ENCODE results near the gene ABHD4.
A peak's percentile ranks its signal among the peaks of the same experiment; 100 is the strongest.

The ABHD4 gene

DNA sequence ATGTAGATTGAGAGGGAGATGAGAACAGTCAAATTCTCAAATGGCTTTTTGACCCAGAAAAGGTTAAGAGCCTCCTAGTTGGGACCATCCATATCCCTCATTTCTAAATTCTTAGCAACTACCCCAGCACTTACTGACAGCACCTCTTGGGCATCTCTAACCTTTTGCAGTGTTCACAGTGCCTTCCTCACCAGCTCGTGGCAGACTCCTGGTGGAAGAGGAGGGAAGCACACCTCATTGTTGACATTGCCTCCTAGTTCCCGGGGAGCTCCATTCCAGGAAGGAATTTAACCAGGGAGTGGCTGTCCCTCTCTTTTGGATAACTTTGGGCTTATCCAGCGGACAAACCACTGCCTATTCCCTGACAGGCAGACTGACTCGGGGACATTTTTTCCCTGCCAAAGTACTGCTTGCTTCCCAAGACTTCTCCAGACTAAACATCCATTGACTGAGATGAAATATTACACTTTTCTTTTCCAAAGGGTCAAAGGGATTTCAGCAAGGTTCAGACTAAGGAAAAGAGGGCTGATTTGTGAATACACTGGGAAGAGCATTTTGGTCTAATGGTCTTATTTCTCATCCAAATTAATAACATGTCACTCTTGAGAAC, 55.0 kb downstream of the ABHD4 start:
- FAIRE-seq, result no peak
- no peak for DNase-seq (ENCODE audit: insufficient read length, low spot score)
- TF ChIP-seq, protein P1, sequence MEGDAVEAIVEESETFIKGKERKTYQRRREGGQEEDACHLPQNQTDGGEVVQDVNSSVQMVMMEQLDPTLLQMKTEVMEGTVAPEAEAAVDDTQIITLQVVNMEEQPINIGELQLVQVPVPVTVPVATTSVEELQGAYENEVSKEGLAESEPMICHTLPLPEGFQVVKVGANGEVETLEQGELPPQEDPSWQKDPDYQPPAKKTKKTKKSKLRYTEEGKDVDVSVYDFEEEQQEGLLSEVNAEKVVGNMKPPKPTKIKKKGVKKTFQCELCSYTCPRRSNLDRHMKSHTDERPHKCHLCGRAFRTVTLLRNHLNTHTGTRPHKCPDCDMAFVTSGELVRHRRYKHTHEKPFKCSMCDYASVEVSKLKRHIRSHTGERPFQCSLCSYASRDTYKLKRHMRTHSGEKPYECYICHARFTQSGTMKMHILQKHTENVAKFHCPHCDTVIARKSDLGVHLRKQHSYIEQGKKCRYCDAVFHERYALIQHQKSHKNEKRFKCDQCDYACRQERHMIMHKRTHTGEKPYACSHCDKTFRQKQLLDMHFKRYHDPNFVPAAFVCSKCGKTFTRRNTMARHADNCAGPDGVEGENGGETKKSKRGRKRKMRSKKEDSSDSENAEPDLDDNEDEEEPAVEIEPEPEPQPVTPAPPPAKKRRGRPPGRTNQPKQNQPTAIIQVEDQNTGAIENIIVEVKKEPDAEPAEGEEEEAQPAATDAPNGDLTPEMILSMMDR (IDR thresholded peaks at IDR 0.05; ENCODE audit: insufficient read depth, missing control alignments), result peak; percentile 87

GRCh38 chr14:22656226-22656625, 58.1 kb downstream of the ABHD4 start:
- FAIRE-seq (no peak), DNase-seq (ENCODE audit: insufficient read length, low spot score) (no peak)
- TF ChIP-seq, protein P1 (IDR thresholded peaks at IDR 0.05; ENCODE audit: insufficient read depth, missing control alignments), result no peak

GRCh38 chr14:22656945-22657731, 59.0 kb downstream of the ABHD4 start:
- DNase-seq (ENCODE audit: insufficient read length, low spot score), result no peak
- FAIRE-seq, result no peak
- TF ChIP-seq, protein P1 (IDR thresholded peaks at IDR 0.05; ENCODE audit: insufficient read depth, missing control alignments), result no peak

- TF ChIP-seq, protein P1 (IDR thresholded peaks at IDR 0.05; ENCODE audit: insufficient read depth, missing control alignments), result peak; percentile 46
- no peak for DNase-seq (ENCODE audit: insufficient read length, low spot score)
These were observed 59.8 kb downstream of the ABHD4 start for GRCh38 chr14:22657861-22658260.

GRCh38 chr14:22658946-22659345, 60.8 kb downstream of the ABHD4 start:
- FAIRE-seq (no peak), DNase-seq (ENCODE audit: insufficient read length, low spot score) (no peak)
- TF ChIP-seq, protein P1 (IDR thresholded peaks at IDR 0.05; ENCODE audit: insufficient read depth, missing control alignments), result no peak

More at GRCh38 chr14:22657861-22658260, 59.8 kb downstream of the ABHD4 start:
- FAIRE-seq, result no peak

DNA sequence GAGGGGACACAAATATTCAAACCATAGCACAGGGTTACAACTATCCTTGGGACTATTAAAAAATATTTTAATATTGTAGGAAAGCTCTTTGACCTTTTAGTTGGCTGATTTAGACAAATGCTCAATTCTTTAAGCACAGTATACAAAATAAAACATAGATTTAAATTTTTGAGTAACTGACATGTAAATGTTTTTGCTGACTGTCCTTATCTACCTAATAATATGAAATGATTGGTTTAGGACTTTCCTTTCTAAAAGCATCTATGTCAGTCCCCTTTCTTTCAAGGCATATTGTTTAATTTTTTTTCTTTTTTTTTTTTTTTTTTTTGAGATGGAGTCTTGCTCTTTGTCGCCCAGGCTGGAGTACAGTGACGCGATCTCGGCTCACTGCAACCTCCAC, 62.6 kb downstream of the ABHD4 start:
- TF ChIP-seq, protein P1 (IDR thresholded peaks at IDR 0.05; ENCODE audit: insufficient read depth, missing control alignments), result no peak
- DNase-seq (ENCODE audit: insufficient read length, low spot score) (no peak), FAIRE-seq (no peak)
